ENCODE data around the gene ZNF346.

The ZNF346 gene

GRCh38 chr5:177086654-177087397 lies 64.3 kb downstream of the ZNF346 start, which contains the start of gene FGFR4:
Gene FGFR4 (plus strand): TSS chr5:177086915. CDS start chr5:177089603, 2,688 bp downstream.
- peak within 1 kb of the TSS; percentile 69 for H3K4me3 ChIP-seq
- in situ Hi-C loops (cut with MboI; ENCODE audit: low sequenced_read_pairs) = no loop called here
- H3K27me3 ChIP-seq (ENCODE audit: low read depth) = no peaks in the 10 kb centered on the region
- peaks cover 16% of the 10 kb centered on the region for H3K4me1 ChIP-seq
- H3K9me3 ChIP-seq = no peaks in the 10 kb centered on the region
- DNase-seq (ENCODE audit: low spot score in 2 of 2) = peak; percentile 54 to 96
- H3K36me3 ChIP-seq (replicated peaks) = no peaks in the 10 kb centered on the region

GRCh38 chr5:177087398-177088005 lies 65.0 kb downstream of the ZNF346 start:
- in situ Hi-C loops (cut with MboI; ENCODE audit: low sequenced_read_pairs) = no loop called here
- DNase-seq (ENCODE audit: low spot score in 2 of 2) = no peak
- peak overlapping the region; percentile 69 for H3K4me3 ChIP-seq
- peaks cover 16% of the 10 kb centered on the region for H3K4me1 ChIP-seq
- H3K9me3 ChIP-seq = no peaks in the 10 kb centered on the region
- no peaks in the 10 kb centered on the region; the same call in 1 of the 2 replicates for H3K36me3 ChIP-seq (replicated peaks)
- no peaks in the 10 kb centered on the region for H3K27me3 ChIP-seq (ENCODE audit: low read depth)

DNA sequence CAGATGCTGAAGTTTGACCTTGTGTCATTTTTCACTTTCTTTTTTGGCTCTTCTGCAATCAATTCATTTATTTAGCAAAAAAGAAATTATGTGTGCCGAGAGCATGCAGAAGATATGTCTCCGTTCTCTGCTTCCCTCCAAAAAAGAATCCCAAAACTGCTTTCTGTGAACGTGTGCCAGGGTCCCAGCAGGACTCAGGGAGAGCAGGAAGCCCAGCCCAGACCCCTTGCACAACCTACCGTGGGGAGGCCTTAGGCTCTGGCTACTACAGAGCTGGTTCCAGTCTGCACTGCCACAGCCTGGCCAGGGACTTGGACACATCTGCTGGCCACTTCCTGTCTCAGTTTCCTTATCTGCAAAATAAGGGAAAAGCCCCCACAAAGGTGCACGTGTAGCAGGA lies 66.6 kb downstream of the ZNF346 start:
- no peak overlapping the region for H3K4me3 ChIP-seq
- no peaks in the 10 kb centered on the region for H3K27me3 ChIP-seq (ENCODE audit: low read depth)
- no peak for DNase-seq (ENCODE audit: low spot score in 2 of 2)
- H3K36me3 ChIP-seq (replicated peaks) = no peaks in the 10 kb centered on the region; the same call in none of the 2 replicates
- peaks cover 16% of the 10 kb centered on the region for H3K4me1 ChIP-seq
- in situ Hi-C loops (cut with MboI; ENCODE audit: low sequenced_read_pairs) = no loop called here
- no peaks in the 10 kb centered on the region for H3K9me3 ChIP-seq

DNA sequence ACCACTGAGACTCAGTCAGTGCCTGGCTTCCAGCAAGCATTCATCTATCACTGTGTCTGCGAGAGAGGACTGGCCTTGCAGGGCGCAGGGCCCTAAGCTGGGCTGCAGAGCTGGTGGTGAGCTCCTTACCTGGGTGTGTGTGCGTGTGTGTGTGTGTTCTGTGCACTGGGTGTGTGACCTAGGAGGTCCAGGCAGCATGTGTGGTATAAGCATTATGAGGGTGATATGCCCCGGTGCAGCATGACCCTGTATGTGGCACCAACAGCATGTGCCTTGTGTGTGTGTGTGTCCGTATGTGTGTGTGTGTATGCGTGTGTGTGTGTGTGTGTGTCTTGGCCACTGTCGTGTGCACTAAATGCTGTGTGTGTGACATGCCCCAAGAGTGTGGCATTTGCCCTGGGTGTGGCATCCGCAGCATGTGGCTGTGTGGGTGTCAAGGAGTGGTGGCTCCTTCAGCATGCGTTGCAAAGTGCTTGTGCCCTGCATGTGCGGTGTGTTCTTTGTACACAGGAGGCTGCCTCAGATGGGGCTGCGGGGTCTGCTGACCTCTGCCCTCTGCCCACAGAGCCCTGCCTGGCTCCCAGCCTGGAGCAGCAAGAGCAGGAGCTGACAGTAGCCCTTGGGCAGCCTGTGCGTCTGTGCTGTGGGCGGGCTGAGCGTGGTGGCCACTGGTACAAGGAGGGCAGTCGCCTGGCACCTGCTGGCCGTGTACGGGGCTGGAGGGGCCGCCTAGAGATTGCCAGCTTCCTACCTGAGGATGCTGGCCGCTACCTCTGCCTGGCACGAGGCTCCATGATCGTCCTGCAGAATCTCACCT lies 67.5 kb downstream of the ZNF346 start:
- H3K36me3 ChIP-seq (replicated peaks) = no peaks in the 10 kb centered on the region; the same call in none of the 2 replicates
- H3K4me1 ChIP-seq = peaks cover 13% of the 10 kb centered on the region
- in situ Hi-C loops (cut with MboI; ENCODE audit: low sequenced_read_pairs) = no loop called here
- no peak overlapping the region for H3K4me3 ChIP-seq
- no peaks in the 10 kb centered on the region for H3K27me3 ChIP-seq (ENCODE audit: low read depth)
- DNase-seq (ENCODE audit: low spot score in 2 of 2) = no peak
- no peaks in the 10 kb centered on the region for H3K9me3 ChIP-seq

- Histone ChIP-seq H3K4me1 (peaks cover 10% of the 10 kb centered on the region), H3K36me3 (replicated peaks) (no peaks in the 10 kb centered on the region; the same call in none of the 2 replicates)
Measured at GRCh38 chr5:177090813-177091212, 68.3 kb downstream of the ZNF346 start.

DNA sequence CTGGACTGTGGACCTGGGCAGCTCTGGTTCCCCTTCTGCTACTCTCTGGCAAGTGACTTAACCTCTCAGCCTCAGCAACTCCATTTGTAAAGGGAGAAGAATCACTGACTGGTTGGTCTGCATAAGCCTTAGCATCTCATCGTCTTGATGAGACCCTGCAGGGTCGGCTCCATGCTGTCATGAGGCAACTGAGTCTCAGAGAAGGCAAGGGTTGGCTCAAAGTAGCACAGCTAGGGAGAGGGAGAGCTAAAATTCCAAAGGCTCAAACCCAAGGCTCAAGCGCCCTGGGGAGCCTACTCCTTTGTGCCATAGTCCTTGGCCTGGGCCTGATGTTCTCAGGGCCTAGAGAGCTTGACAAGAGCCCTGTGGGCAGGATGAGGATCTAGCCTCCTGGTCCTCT lies 68.7 kb downstream of the ZNF346 start:
- no peak for DNase-seq (ENCODE audit: low spot score in 2 of 2)
- Histone ChIP-seq H3K36me3 (replicated peaks) (no peaks in the 10 kb centered on the region; the same call in none of the 2 replicates), H3K4me3 (no peak overlapping the region), H3K4me1 (peaks cover 6% of the 10 kb centered on the region), H3K9me3 (no peaks in the 10 kb centered on the region), H3K27me3 (ENCODE audit: low read depth) (no peaks in the 10 kb centered on the region)
- in situ Hi-C loops (cut with MboI; ENCODE audit: low sequenced_read_pairs) = no loop called here

More at GRCh38 chr5:177090813-177091212, 68.3 kb downstream of the ZNF346 start:
- Histone ChIP-seq H3K27me3 (ENCODE audit: low read depth) (no peaks in the 10 kb centered on the region), H3K4me3 (no peak overlapping the region), H3K9me3 (no peaks in the 10 kb centered on the region)
- DNase-seq (ENCODE audit: low spot score in 2 of 2) = no peak
- in situ Hi-C loops (cut with MboI; ENCODE audit: low sequenced_read_pairs) = no loop called here

- in situ Hi-C loops (cut with MboI; ENCODE audit: low sequenced_read_pairs) = no loop called here
- Histone ChIP-seq H3K27me3 (ENCODE audit: low read depth) (no peaks in the 10 kb centered on the region), H3K36me3 (replicated peaks) (no peaks in the 10 kb centered on the region; the same call in none of the 2 replicates), H3K4me1 (peaks cover 4% of the 10 kb centered on the region), H3K9me3 (no peaks in the 10 kb centered on the region), H3K4me3 (no peak overlapping the region)
- no peak for DNase-seq (ENCODE audit: low spot score in 2 of 2)
Measured at GRCh38 chr5:177092178-177093081, 69.9 kb downstream of the ZNF346 start.

GRCh38 chr5:177093082-177093712 lies 70.7 kb downstream of the ZNF346 start:
- in situ Hi-C loops (cut with MboI; ENCODE audit: low sequenced_read_pairs) = no loop called here
- Histone ChIP-seq H3K9me3 (no peaks in the 10 kb centered on the region), H3K4me3 (no peak overlapping the region), H3K27me3 (ENCODE audit: low read depth) (no peaks in the 10 kb centered on the region), H3K4me1 (no peaks in the 10 kb centered on the region), H3K36me3 (replicated peaks) (no peaks in the 10 kb centered on the region; the same call in none of the 2 replicates)
- no peak for DNase-seq (ENCODE audit: low spot score in 2 of 2)

DNA sequence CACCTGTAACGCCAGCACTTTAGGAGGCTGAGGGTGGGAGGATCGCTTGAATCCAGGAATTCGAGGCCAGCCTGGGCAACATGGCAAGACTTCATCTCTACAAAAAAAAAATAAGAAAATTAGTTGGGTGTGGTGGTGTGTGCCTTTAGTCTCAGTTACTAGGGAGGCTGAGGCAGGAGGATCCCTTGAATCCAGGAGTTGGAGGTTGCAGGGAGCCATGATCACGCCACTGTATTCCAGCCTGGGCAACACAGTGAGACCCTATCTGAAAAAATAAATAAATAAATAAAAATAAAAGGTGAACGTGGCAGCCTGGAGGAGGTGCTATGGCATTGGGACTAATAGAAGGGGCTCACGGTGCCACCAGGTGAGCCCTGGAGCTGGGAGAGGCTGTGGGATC lies 71.3 kb downstream of the ZNF346 start:
- in situ Hi-C loops (cut with MboI; ENCODE audit: low sequenced_read_pairs) = no loop called here
- Histone ChIP-seq H3K9me3 (no peaks in the 10 kb centered on the region), H3K27me3 (ENCODE audit: low read depth) (no peaks in the 10 kb centered on the region), H3K4me3 (no peak overlapping the region), H3K4me1 (no peaks in the 10 kb centered on the region), H3K36me3 (replicated peaks) (no peaks in the 10 kb centered on the region; the same call in none of the 2 replicates)
- DNase-seq (ENCODE audit: low spot score in 2 of 2) = no peak

DNA sequence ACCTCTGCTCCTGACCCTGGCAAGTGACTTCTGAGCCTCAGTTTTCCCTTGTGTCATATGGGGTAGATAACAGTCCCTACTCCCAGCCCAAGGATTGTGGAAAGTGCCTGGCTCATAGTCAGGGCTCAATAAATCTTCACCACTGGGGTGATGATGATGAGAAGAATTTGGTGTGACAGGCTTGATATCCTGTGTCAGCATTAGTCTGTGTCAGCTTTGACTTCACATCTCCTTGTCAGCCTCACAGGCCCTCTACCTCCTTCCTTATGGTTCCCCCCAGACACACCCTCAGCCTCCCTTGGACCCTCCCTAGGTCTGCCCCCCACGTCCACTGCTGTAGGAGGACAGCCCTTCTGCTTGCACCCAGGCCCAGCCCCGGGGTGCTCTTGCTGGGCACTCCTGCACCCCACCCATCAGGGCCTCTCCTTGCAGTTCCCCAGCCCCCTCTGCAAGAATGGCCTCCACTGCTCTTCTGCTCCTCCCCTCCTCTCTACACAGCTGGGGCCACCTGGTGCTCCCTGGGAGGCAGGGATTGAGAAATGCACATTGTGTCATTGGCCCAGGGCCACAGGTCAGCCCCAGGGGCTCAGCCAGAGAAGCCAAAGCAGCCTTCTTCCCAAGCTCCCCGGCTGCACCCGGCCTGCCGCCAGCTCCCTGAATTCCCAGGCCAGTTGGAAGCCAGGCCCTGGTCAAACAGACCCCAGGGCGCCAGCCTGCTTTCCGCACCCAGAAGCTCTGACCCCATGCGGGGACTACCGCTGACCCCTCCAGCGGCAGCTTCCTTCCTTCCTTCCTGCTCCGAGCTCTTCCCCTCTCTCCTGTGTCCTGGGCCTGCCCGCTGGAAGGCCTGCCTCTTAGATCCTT lies 72.0 kb downstream of the ZNF346 start:
- H3K36me3 ChIP-seq (replicated peaks) = no peaks in the 10 kb centered on the region; the same call in none of the 2 replicates
- no peak overlapping the region for H3K4me3 ChIP-seq
- DNase-seq (ENCODE audit: low spot score in 2 of 2) = no peak
- H3K4me1 ChIP-seq = no peaks in the 10 kb centered on the region
- in situ Hi-C loops (cut with MboI; ENCODE audit: low sequenced_read_pairs) = no loop called here
- no peaks in the 10 kb centered on the region for H3K9me3 ChIP-seq
- H3K27me3 ChIP-seq (ENCODE audit: low read depth) = no peaks in the 10 kb centered on the region

DNA sequence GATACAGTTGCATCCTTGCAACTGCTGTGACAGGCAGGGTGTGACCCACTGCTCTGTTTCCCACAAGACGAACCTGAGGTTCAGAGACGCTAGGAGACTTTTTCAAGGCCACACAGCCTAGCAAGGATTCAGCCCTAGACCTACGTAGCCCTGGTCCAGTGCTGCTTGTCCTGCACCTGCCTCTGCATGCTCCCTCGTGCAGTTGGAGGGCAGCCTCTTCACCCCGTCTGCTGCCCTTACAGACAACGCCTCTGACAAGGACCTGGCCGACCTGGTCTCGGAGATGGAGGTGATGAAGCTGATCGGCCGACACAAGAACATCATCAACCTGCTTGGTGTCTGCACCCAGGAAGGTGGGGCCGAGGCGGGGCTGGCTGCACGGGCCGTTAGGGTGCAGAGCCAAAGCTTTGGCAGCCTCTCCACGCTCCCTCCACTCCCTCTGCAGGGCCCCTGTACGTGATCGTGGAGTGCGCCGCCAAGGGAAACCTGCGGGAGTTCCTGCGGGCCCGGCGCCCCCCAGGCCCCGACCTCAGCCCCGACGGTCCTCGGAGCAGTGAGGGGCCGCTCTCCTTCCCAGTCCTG lies 72.7 kb downstream of the ZNF346 start:
- Histone ChIP-seq H3K9me3 (no peaks in the 10 kb centered on the region), H3K4me3 (no peak overlapping the region), H3K4me1 (no peaks in the 10 kb centered on the region), H3K36me3 (replicated peaks) (no peaks in the 10 kb centered on the region; the same call in none of the 2 replicates), H3K27me3 (ENCODE audit: low read depth) (no peaks in the 10 kb centered on the region)
- in situ Hi-C loops (cut with MboI; ENCODE audit: low sequenced_read_pairs) = no loop called here
- DNase-seq (ENCODE audit: low spot score in 2 of 2) = no peak
